BE2C (cell line): ENCODE data around the gene FCSK.

Source experiments
- DNase-seq: peaks from one replicate; pipeline ENCODE4 v3.0.0-alpha.2; 2020
- H3K27me3 ChIP-seq: fragments of 250-450 bp; sonication (Bioruptor Pico); 2 replicates; pipeline ENCODE4 v1.5.1; 2020; ENCODE audit warnings: mild to moderate bottlenecking
- H3K36me3 ChIP-seq: fragments of 250-450 bp; sonication (Bioruptor Pico); 2 replicates; pipeline ENCODE4 v1.5.1; 2020; ENCODE audit warnings: mild to moderate bottlenecking
- H3K4me1 ChIP-seq: fragments of 250-450 bp; sonication (Bioruptor Pico); 2 replicates; pipeline ENCODE4 v1.5.1; 2020
- H3K4me3 ChIP-seq: 2 replicates; pipeline ENCODE4 v1.5.1; 2011; ENCODE audit warnings: low read depth, low read length
- H3K9me3 ChIP-seq: fragments of 250-450 bp; sonication (Bioruptor Pico); 2 replicates; pipeline ENCODE4 v1.5.1; 2020
- TF ChIP-seq, protein P1 (sequence below): IDR thresholded peaks from 2 replicates; pipeline ENCODE4 v1.5.1; 2012; ENCODE audit warnings: mild to moderate bottlenecking, low read depth, low read length

FCSK gene

DNA sequence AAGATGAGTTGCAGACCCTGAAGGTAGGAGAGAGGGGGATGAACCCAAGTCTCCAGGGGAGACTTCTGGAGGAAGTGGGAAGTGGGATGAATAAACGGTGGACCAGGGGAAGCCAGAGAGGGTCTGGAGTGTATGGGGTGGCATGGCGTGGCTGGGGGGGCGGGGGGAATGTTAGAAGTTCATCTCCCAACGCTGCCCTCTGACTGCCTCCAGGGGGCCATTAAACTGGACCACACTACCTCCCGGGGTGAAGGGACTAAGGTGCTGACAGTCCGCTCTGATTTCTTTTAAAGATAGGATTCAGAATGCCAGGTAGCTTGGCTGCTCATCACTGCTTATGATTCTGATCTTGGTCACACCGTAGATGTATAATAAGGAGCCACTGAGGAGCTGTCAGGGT lies 36.7 kb upstream of the FCSK start:
- Histone ChIP-seq H3K36me3 (peaks cover 13% of the 10 kb centered on the region), H3K4me3 (no peak overlapping the region), H3K27me3 (no peaks in the 10 kb centered on the region), H3K9me3 (no peaks in the 10 kb centered on the region; the same call in 1 of the 2 replicates), H3K4me1 (peaks cover 9% of the 10 kb centered on the region)
- no peak for DNase-seq
- TF ChIP-seq, protein P1, sequence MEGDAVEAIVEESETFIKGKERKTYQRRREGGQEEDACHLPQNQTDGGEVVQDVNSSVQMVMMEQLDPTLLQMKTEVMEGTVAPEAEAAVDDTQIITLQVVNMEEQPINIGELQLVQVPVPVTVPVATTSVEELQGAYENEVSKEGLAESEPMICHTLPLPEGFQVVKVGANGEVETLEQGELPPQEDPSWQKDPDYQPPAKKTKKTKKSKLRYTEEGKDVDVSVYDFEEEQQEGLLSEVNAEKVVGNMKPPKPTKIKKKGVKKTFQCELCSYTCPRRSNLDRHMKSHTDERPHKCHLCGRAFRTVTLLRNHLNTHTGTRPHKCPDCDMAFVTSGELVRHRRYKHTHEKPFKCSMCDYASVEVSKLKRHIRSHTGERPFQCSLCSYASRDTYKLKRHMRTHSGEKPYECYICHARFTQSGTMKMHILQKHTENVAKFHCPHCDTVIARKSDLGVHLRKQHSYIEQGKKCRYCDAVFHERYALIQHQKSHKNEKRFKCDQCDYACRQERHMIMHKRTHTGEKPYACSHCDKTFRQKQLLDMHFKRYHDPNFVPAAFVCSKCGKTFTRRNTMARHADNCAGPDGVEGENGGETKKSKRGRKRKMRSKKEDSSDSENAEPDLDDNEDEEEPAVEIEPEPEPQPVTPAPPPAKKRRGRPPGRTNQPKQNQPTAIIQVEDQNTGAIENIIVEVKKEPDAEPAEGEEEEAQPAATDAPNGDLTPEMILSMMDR = no peak

DNA sequence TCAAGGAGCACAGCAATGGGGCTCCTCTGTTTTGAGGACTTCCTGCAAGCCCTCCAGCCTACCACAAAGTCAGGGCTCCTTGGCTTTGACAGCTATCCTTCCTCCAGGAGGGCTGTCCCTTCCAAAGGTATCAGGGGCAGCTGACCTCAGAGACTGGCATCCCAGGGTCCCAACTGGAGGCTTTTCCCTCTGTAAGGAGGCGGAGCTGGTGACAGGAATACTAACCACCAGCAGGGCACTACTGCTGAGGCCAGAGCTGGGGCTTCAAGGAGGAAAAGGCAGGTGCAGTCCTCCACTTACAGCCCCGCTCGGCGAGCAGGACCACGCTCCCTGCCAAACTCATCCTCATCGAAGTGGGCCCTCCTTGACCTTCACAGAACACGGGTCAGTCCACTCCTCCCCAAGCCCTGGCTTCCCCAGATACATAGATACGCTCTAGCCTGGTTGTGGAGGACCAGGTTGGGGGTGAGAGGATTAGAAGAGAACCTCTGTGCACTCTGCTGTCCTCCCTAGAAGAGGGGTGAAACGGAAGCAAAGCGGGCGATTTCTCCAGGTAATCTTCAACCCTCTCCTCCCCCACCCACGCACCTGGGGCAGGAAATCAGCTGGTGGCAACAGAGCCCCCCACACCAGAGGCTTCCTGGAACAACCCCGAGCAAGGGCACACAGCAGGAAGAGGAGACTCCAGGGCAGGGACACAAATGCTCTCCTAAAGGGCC lies 36.0 kb upstream of the FCSK start:
- Histone ChIP-seq H3K36me3 (peaks cover 12% of the 10 kb centered on the region), H3K27me3 (no peaks in the 10 kb centered on the region)
- TF ChIP-seq, protein P1 = no peak

DNA sequence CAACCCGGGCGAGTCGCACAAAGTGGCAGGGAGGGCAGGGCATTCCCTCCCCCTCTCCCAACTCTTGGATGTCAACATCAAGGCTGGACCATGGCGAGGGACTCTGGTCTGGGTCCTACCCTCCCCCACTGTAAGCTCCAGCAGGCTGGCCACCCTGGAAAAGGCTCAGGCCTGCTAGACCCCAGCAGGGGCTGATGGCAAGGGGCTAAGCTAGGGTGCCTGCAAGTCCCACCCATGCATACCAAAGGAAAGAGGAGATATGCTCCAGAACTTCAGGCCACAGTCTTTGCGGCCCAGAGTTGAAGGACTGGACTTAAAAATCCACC lies 35.4 kb upstream of the FCSK start:
- Histone ChIP-seq H3K4me1 (peaks cover 7% of the 10 kb centered on the region), H3K9me3 (no peaks in the 10 kb centered on the region; the same call in 1 of the 2 replicates), H3K4me3 (no peak overlapping the region), H3K36me3 (peaks cover 12% of the 10 kb centered on the region), H3K27me3 (no peaks in the 10 kb centered on the region)
- TF ChIP-seq, protein P1 = no peak
- DNase-seq = no peak

More for the DNA sequence above, 36.0 kb upstream of the FCSK start:
- H3K9me3 ChIP-seq = no peaks in the 10 kb centered on the region; the same call in 1 of the 2 replicates
- no peak for DNase-seq
- peaks cover 9% of the 10 kb centered on the region for H3K4me1 ChIP-seq
- H3K4me3 ChIP-seq = no peak overlapping the region

DNA sequence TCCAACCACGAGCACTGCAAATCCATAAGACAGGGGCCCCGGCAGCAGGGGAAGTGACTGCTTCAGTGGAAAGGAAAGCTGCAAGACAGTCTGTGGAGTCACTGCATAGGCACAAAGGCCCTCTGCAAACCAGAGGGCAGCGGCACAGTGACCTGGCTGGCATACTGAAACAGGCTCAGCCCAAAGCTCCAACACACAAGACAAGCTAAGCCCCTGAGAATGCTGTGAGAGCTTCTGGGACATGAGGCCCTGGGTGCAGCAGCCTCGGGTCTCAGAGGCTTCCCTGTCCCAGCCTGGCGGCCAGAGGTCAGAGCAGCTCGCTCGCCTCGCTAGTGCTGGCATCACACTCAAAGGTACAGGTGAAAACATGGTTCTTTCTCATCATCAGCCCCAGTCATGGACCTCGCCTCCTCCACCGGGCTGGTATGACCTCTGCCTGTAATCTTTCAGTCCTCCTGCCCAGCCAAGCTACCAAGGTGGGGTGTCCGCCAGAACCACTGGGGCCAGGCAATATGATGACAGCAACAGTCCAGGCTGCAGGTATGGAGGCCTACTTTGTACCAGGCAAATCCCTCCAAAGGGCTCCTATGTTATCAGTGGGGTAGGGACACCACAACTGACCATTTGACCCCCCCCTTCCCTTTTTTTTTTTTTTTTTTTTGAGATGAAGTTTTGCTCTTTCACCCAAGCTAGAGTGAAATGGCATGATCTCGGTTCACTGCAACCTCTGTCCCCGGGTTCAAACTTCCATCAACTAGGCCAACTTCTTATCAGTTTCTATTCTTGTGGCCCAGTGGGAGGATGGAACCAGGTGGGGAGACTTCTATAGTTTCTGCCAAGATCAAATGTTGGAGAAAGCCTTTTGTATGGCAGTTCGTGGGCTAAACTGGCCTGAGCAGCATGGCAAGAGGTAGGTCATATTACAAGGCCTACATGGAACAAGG lies 34.7 kb upstream of the FCSK start:
- Histone ChIP-seq H3K4me3 (no peak overlapping the region), H3K27me3 (no peaks in the 10 kb centered on the region), H3K9me3 (no peaks in the 10 kb centered on the region; the same call in 1 of the 2 replicates), H3K4me1 (peaks cover 2% of the 10 kb centered on the region), H3K36me3 (peaks cover 12% of the 10 kb centered on the region)
- TF ChIP-seq, protein P1 = no peak
- DNase-seq = no peak

DNA sequence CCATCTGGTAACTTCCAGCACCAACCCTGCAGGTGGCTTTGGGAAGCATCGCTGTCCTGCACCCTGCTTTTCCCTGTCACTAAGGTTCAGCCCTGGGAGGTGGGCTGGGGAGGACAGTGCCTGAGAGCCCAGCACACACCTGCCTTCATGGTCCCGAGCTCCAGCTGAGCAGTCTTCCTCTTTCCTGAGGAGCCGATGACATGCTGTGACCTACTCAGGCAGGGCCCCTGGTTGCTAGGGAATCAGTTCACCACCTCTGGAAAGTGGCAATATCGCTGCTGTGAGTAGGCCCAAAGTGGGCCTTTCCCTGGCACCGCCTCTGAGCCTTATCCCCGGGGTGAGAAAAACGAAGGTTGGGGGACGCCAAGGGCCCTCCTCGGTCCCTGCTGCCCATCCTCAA lies 33.4 kb upstream of the FCSK start:
- peaks cover 2% of the 10 kb centered on the region for H3K4me1 ChIP-seq
- TF ChIP-seq, protein P1 = no peak
- H3K27me3 ChIP-seq = no peaks in the 10 kb centered on the region
- no peak overlapping the region for H3K4me3 ChIP-seq
- peaks cover 17% of the 10 kb centered on the region for H3K36me3 ChIP-seq
- no peak for DNase-seq
- no peaks in the 10 kb centered on the region; the same call in 1 of the 2 replicates for H3K9me3 ChIP-seq
